HG03571 (cell line): ENCODE measurements around the gene ACOT11.

Source experiments
- ATAC-seq: cut with Tn5 transposase; IDR thresholded peaks from one replicate; pipeline ENCODE4 v1.9.1; 2021; ENCODE audit not compliant: unreplicated experiment

Gene ACOT11

GRCh38 chr1:54640863-54641836 is 93.1 kb downstream of the ACOT11 start, which contains the start of gene MROH7:
Gene MROH7, plus strand, starts transcription at chr1:54641786. Its CDS starts 11,141 bp downstream, at chr1:54652927.
- ATAC-seq = no peak

GRCh38 chr1:54643736-54644135 is 95.7 kb downstream of the ACOT11 start:
- ATAC-seq = no peak

GRCh38 chr1:54645806-54646676 is 98.0 kb downstream of the ACOT11 start:
- ATAC-seq = no peak

GRCh38 chr1:54649130-54649898 is 101.3 kb downstream of the ACOT11 start:
- no peak for ATAC-seq

- no peak for ATAC-seq
Observed at GRCh38 chr1:54649921-54650320, 101.9 kb downstream of the ACOT11 start.

GRCh38 chr1:54650417-54650816 is 102.4 kb downstream of the ACOT11 start:
- no peak for ATAC-seq

- ATAC-seq = no peak
Observed at GRCh38 chr1:54651608-54652007, 103.6 kb downstream of the ACOT11 start.

GRCh38 chr1:54652168-54652567 is 104.1 kb downstream of the ACOT11 start:
- no peak for ATAC-seq

- ATAC-seq = no peak
Observed at GRCh38 chr1:54653036-54653435, 105.0 kb downstream of the ACOT11 start.

- no peak for ATAC-seq
Observed at GRCh38 chr1:54658164-54658913, 110.3 kb downstream of the ACOT11 start.
